ENCODE measurements around the gene DRD3. TPM values are rescaled to one million over a fixed set of nuclear protein-coding genes. Genes with fewer than 3 reads are reported as not detected.

DRD3 gene
- polyA plus RNA-seq, 1 donor from 2014 or later: not detected

DNA sequence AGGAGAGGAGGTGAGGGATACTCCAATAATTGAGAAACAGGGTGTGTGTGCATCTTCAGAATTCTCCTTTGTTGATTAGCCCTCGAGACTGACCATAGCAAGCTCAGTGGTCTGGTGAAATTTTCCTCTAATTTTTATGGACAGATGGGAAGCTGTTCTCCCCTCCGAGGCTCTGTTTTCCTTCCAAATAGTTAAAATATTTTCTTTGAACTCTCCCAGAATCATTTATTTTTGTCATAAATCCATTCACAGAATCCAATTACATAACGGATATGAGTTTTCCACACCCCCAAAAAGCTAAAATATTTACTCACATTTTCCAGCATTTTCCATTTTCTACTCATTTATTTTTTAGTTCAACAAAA, 85.9 kb downstream of the DRD3 start:
- Histone ChIP-seq H3K9me2 (ENCODE audit: insufficient read depth, low read length) (no peaks in the 10 kb centered on the region), H3K36me3 (ENCODE audit: insufficient read depth, low read length) (no peaks in the 10 kb centered on the region), H3K9me3 (ENCODE audit: low read length) (no peaks in the 10 kb centered on the region), H3K4me3 (ENCODE audit: low read length) (no peak overlapping the region), H3K9ac (ENCODE audit: low read length) (no peak overlapping the region), H3K4me2 (ENCODE audit: low read length) (no peak overlapping the region), H3K27me3 (ENCODE audit: insufficient read depth, low read depth, low read length) (no peaks in the 10 kb centered on the region), H4K20me1 (ENCODE audit: insufficient read depth) (no peaks in the 10 kb centered on the region), H3K27ac (ENCODE audit: low read length) (no peak overlapping the region), H2AFZ (ENCODE audit: low read depth, low read length) (no peak overlapping the region), H3K79me2 (replicated peaks; ENCODE audit: insufficient read depth, low read length) (no peaks in the 10 kb centered on the region), H3F3A (ENCODE audit: insufficient read depth, low read length, poor library complexity, severe bottlenecking) (no peaks in the 10 kb centered on the region)
- no peak for TF ChIP-seq MXI1 (conservative IDR thresholded peaks at IDR 0.05; ENCODE audit: poor library complexity, severe bottlenecking)
- TF ChIP-seq, protein P1, sequence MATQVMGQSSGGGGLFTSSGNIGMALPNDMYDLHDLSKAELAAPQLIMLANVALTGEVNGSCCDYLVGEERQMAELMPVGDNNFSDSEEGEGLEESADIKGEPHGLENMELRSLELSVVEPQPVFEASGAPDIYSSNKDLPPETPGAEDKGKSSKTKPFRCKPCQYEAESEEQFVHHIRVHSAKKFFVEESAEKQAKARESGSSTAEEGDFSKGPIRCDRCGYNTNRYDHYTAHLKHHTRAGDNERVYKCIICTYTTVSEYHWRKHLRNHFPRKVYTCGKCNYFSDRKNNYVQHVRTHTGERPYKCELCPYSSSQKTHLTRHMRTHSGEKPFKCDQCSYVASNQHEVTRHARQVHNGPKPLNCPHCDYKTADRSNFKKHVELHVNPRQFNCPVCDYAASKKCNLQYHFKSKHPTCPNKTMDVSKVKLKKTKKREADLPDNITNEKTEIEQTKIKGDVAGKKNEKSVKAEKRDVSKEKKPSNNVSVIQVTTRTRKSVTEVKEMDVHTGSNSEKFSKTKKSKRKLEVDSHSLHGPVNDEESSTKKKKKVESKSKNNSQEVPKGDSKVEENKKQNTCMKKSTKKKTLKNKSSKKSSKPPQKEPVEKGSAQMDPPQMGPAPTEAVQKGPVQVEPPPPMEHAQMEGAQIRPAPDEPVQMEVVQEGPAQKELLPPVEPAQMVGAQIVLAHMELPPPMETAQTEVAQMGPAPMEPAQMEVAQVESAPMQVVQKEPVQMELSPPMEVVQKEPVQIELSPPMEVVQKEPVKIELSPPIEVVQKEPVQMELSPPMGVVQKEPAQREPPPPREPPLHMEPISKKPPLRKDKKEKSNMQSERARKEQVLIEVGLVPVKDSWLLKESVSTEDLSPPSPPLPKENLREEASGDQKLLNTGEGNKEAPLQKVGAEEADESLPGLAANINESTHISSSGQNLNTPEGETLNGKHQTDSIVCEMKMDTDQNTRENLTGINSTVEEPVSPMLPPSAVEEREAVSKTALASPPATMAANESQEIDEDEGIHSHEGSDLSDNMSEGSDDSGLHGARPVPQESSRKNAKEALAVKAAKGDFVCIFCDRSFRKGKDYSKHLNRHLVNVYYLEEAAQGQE (IDR thresholded peaks at IDR 0.05; ENCODE audit: borderline replicate concordance): no peak
- no peak for TF ChIP-seq SMC3 (conservative IDR thresholded peaks at IDR 0.05; ENCODE audit: poor library complexity)
- TF ChIP-seq EP300 (conservative IDR thresholded peaks at IDR 0.05; ENCODE audit: poor library complexity, severe bottlenecking): no peak
- TF ChIP-seq POLR2AphosphoS5 (IDR thresholded peaks at IDR 0.05): no peak
- no peak for TF ChIP-seq TAF1 (IDR thresholded peaks at IDR 0.05; ENCODE audit: low read depth)
- TF ChIP-seq, protein P2, sequence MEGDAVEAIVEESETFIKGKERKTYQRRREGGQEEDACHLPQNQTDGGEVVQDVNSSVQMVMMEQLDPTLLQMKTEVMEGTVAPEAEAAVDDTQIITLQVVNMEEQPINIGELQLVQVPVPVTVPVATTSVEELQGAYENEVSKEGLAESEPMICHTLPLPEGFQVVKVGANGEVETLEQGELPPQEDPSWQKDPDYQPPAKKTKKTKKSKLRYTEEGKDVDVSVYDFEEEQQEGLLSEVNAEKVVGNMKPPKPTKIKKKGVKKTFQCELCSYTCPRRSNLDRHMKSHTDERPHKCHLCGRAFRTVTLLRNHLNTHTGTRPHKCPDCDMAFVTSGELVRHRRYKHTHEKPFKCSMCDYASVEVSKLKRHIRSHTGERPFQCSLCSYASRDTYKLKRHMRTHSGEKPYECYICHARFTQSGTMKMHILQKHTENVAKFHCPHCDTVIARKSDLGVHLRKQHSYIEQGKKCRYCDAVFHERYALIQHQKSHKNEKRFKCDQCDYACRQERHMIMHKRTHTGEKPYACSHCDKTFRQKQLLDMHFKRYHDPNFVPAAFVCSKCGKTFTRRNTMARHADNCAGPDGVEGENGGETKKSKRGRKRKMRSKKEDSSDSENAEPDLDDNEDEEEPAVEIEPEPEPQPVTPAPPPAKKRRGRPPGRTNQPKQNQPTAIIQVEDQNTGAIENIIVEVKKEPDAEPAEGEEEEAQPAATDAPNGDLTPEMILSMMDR (IDR thresholded peaks at IDR 0.05; ENCODE audit: poor library complexity, severe bottlenecking): no peak
- TF ChIP-seq RAD21 (conservative IDR thresholded peaks at IDR 0.05): no peak
- TF ChIP-seq EZH2 (IDR thresholded peaks at IDR 0.05; ENCODE audit: borderline replicate concordance, insufficient read depth, low read length, poor library complexity, severe bottlenecking): no peak

DNA sequence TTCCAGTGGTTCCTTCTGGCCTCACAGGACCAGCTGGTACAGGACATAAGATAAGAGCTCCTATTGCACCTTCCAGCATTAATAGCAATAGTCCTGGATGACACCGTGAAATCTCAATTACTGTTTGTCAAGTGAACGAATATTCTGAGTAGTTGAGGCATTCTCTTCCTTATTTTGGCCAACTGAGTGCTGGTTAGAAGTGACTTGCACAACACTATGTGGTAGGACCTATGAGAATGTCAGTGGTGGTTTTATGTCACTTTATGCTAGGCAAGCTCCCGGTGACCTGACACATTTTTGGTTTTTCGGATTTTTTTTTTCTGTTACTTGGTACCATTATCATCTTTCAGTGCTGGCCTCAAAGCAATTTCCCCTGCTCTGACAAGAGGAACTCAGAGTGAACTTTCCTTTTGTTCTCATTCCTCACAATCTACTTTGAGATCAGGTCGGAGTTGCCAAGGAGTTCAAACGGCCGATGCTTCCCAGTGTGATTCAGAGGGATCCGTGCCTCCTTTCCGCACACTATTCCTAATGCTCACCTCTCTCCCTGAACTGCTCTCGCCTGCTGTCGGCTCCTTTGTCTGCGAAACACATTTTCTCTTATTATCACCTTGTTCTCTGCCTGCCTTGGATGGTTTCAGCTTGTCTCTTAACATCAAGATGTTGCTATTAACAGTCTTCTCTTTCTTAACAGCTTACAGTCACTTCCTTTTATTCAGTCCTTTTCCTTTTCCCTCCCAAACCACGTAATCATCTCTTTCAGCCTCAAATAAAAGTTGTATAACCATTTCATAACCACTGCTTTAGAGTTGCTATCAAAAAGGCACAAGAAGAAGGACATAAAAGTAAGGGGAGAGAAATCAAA, 86.5 kb downstream of the DRD3 start:
- Histone ChIP-seq H4K20me1 (ENCODE audit: insufficient read depth) (no peaks in the 10 kb centered on the region), H2AFZ (ENCODE audit: low read depth, low read length) (no peak overlapping the region), H3K9me3 (ENCODE audit: low read length) (no peaks in the 10 kb centered on the region), H3K4me3 (ENCODE audit: low read length) (no peak overlapping the region), H3K36me3 (ENCODE audit: insufficient read depth, low read length) (no peaks in the 10 kb centered on the region), H3F3A (ENCODE audit: insufficient read depth, low read length, poor library complexity, severe bottlenecking) (no peaks in the 10 kb centered on the region), H3K9me2 (ENCODE audit: insufficient read depth, low read length) (no peaks in the 10 kb centered on the region), H3K27ac (ENCODE audit: low read length) (no peak overlapping the region), H3K79me2 (replicated peaks; ENCODE audit: insufficient read depth, low read length) (no peaks in the 10 kb centered on the region), H3K4me2 (ENCODE audit: low read length) (no peak overlapping the region), H3K27me3 (ENCODE audit: insufficient read depth, low read depth, low read length) (no peaks in the 10 kb centered on the region), H3K9ac (ENCODE audit: low read length) (no peak overlapping the region)
- TF ChIP-seq RAD21 (conservative IDR thresholded peaks at IDR 0.05): no peak
- TF ChIP-seq, protein P1 (IDR thresholded peaks at IDR 0.05; ENCODE audit: borderline replicate concordance): peak; percentile 67
